Hepatocyte (in vitro differentiated cells): ENCODE results near the gene ROBO1. TPM values are rescaled to one million over a fixed set of nuclear protein-coding genes. Genes with fewer than 3 reads are reported as not detected.

Source experiments
- DNase-seq: peaks from one replicate; pipeline ENCODE4 v3.0.0-alpha.2; 2016; ENCODE audit warnings: low spot score
- H2AFZ ChIP-seq: fragments of 200-600 bp; sonication (generic); 2 replicates; pipeline ENCODE4 v1.6.0; 2016; ENCODE audit warnings: antibody characterized with exemption, mild to moderate bottlenecking
- H3K27ac ChIP-seq: fragments of 200-600 bp; sonication (generic); 2 replicates; pipeline ENCODE4 v1.5.1; 2016; ENCODE audit warnings: mild to moderate bottlenecking
- H3K27me3 ChIP-seq: fragments of 200-600 bp; sonication (generic); 2 replicates; pipeline ENCODE4 v1.6.1; 2016
- H3K36me3 ChIP-seq: fragments of 200-600 bp; sonication (generic); replicated peaks from 2 replicates; pipeline ENCODE4 v1.5.1; 2016; ENCODE audit warnings: low read depth; ENCODE audit not compliant: insufficient read depth
- H3K4me1 ChIP-seq: fragments of 200-600 bp; sonication (generic); 2 replicates; pipeline ENCODE4 v1.5.1; 2016; ENCODE audit warnings: mild to moderate bottlenecking, moderate library complexity; ENCODE audit not compliant: insufficient read depth
- H3K4me2 ChIP-seq: fragments of 200-600 bp; sonication (generic); 2 replicates; pipeline ENCODE4 v1.6.0; 2016
- H3K4me3 ChIP-seq: fragments of 200-600 bp; sonication (generic); 2 replicates; pipeline ENCODE4 v1.5.1; 2016; ENCODE audit warnings: mild to moderate bottlenecking
- H3K79me2 ChIP-seq: fragments of 200-600 bp; sonication (generic); 2 replicates; pipeline ENCODE4 v1.6.0; 2017; ENCODE audit warnings: mild to moderate bottlenecking
- H3K9me2 ChIP-seq: fragments of 200-600 bp; sonication (generic); replicated peaks from 2 replicates; pipeline ENCODE4 v1.6.0; 2017; ENCODE audit warnings: mild to moderate bottlenecking; ENCODE audit not compliant: insufficient read depth
- H3K9me3 ChIP-seq: fragments of 200-600 bp; sonication (generic); 2 replicates; pipeline ENCODE4 v1.5.1; 2016; ENCODE audit warnings: low read depth, mild to moderate bottlenecking
- H4K20me1 ChIP-seq: fragments of 200-600 bp; sonication (generic); 2 replicates; pipeline ENCODE4 v1.6.0; 2016; ENCODE audit warnings: mild to moderate bottlenecking; ENCODE audit not compliant: insufficient read depth, poor library complexity, severe bottlenecking
- CTCF ChIP-seq: fragments of 200-600 bp; sonication (generic); IDR thresholded peaks from 2 replicates; pipeline ENCODE4 v1.5.1; 2016; ENCODE audit warnings: antibody characterized with exemption, mild to moderate bottlenecking; ENCODE audit not compliant: poor library complexity
- EZH2 ChIP-seq: fragments of 200-600 bp; sonication (generic); IDR thresholded peaks from 2 replicates; pipeline ENCODE4 v1.6.1; 2016; ENCODE audit warnings: antibody characterized with exemption, mild to moderate bottlenecking, borderline replicate concordance
- EZH2phosphoT487 ChIP-seq: fragments of 200-600 bp; sonication (generic); IDR thresholded peaks from one replicate; pipeline ENCODE4 v1.6.1; 2018; ENCODE audit warnings: antibody characterized with exemption, mild to moderate bottlenecking, low read depth, moderate library complexity; ENCODE audit not compliant: unreplicated experiment, severe bottlenecking
- WGBS: methylation state at CpG from one replicate; pipeline ENCODE4 v1.1.6; 2016; ENCODE audit warnings: low lambda C conversion rate; ENCODE audit errors: missing lambda C conversion rate; 5-methylcytosine and 5-hydroxymethylcytosine counted together
- polyA plus RNA-seq: library from polyadenylated mRNA; unstranded; fragments of >200 nt; fragmentation: Nextera tagmentation; extraction: Ambion mirVana; gene quantifications from 2 replicates; pipeline ENCODE4 v1.2.1, GENCODE V29; 2016
- total RNA-seq: library from RNA; depleted of rRNA; stranded (reverse); fragments of >200 nt; gene quantifications from 2 replicates; pipeline ENCODE4 v1.2.3, GENCODE V29; 2014

Gene ROBO1
- total and polyA plus RNA-seq, 2 experiments from 2014 or later, result 13.6 to 44.3 TPM

GRCh38 chr3:78926523-78926922, 841.3 kb downstream of the ROBO1 start:
- no peaks in the 10 kb centered on the region for H3K36me3 ChIP-seq
- no peaks in the 10 kb centered on the region for H3K9me3 ChIP-seq
- H3K4me2 ChIP-seq, result no peak overlapping the region
- H3K79me2 ChIP-seq, result peaks cover 14% of the 10 kb centered on the region
- H3K9me2 ChIP-seq, result no peaks in the 10 kb centered on the region
- no peak overlapping the region for H3K4me3 ChIP-seq
- H2AFZ ChIP-seq, result no peak overlapping the region
- WGBS, result 98% methylated on average over 4 of the region's 4 CpGs
- DNase-seq, result no peak
- no peaks in the 10 kb centered on the region for H4K20me1 ChIP-seq
- H3K27ac ChIP-seq, result no peak overlapping the region
- H3K27me3 ChIP-seq, result no peaks in the 10 kb centered on the region
- TF ChIP-seq CTCF (no peak), EZH2phosphoT487 (no peak), EZH2 (no peak)
- no peaks in the 10 kb centered on the region for H3K4me1 ChIP-seq

- no peaks in the 10 kb centered on the region for H3K27me3 ChIP-seq
- H4K20me1 ChIP-seq, result no peaks in the 10 kb centered on the region
- WGBS, result 94% methylated on average over 1 of the region's 1 CpG
- TF ChIP-seq EZH2phosphoT487, result no peak
- no peak for TF ChIP-seq CTCF
- no peak for TF ChIP-seq EZH2
- no peaks in the 10 kb centered on the region for H3K9me2 ChIP-seq
- no peak overlapping the region for H2AFZ ChIP-seq
- no peaks in the 10 kb centered on the region for H3K9me3 ChIP-seq
- H3K27ac ChIP-seq, result no peak overlapping the region
- no peak overlapping the region for H3K4me2 ChIP-seq
- no peaks in the 10 kb centered on the region for H3K4me1 ChIP-seq
- H3K36me3 ChIP-seq, result no peaks in the 10 kb centered on the region
- no peak for DNase-seq
- no peak overlapping the region for H3K4me3 ChIP-seq
- peaks cover 24% of the 10 kb centered on the region for H3K79me2 ChIP-seq
These were observed 843.1 kb downstream of the ROBO1 start for GRCh38 chr3:78924711-78925110.

GRCh38 chr3:78919021-78919755, 848.6 kb downstream of the ROBO1 start:
- no peaks in the 10 kb centered on the region for H3K9me3 ChIP-seq
- no peak for TF ChIP-seq EZH2
- no peak for TF ChIP-seq CTCF
- no peak for TF ChIP-seq EZH2phosphoT487
- DNase-seq, result peak; percentile 64
- no peaks in the 10 kb centered on the region for H3K36me3 ChIP-seq
- no peak overlapping the region for H2AFZ ChIP-seq
- no peak overlapping the region for H3K4me3 ChIP-seq
- no peaks in the 10 kb centered on the region for H3K4me1 ChIP-seq
- no peaks in the 10 kb centered on the region for H3K9me2 ChIP-seq
- H3K27me3 ChIP-seq, result no peaks in the 10 kb centered on the region
- WGBS, result 61% methylated on average over 5 of the region's 5 CpGs
- H3K27ac ChIP-seq, result peak overlapping the region; percentile 75
- peak overlapping the region; percentile 14 for H3K4me2 ChIP-seq
- peaks cover 28% of the 10 kb centered on the region for H3K79me2 ChIP-seq
- H4K20me1 ChIP-seq, result no peaks in the 10 kb centered on the region
